ENCODE results near the gene COPZ1.

DNA sequence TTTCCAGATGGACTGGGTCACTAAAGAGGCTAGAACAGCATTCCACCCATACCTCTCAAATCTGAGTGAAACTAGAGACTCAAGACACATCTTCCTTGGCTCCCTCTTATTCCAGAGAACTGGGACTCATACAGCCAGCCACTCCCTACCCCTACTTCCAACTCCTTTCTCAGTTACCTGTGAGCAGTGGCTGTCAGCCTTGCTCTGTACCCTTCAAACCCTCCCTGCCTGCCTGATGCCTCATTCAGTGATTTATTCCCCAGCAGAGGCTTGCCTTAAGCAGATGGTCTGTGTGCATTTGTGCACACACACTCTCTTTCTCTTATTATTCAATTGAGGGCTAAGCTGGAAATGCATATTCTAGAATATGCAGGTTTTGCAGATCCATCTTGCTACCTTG is 24.7 kb downstream of the COPZ1 start:
- TF ChIP-seq, protein P1, sequence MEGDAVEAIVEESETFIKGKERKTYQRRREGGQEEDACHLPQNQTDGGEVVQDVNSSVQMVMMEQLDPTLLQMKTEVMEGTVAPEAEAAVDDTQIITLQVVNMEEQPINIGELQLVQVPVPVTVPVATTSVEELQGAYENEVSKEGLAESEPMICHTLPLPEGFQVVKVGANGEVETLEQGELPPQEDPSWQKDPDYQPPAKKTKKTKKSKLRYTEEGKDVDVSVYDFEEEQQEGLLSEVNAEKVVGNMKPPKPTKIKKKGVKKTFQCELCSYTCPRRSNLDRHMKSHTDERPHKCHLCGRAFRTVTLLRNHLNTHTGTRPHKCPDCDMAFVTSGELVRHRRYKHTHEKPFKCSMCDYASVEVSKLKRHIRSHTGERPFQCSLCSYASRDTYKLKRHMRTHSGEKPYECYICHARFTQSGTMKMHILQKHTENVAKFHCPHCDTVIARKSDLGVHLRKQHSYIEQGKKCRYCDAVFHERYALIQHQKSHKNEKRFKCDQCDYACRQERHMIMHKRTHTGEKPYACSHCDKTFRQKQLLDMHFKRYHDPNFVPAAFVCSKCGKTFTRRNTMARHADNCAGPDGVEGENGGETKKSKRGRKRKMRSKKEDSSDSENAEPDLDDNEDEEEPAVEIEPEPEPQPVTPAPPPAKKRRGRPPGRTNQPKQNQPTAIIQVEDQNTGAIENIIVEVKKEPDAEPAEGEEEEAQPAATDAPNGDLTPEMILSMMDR (conservative IDR thresholded peaks at IDR 0.05; ENCODE audit: low read length), result no peak
- TF ChIP-seq EZH2phosphoT487 (IDR thresholded peaks at IDR 0.05; ENCODE audit: borderline replicate concordance), result no peak

All from Loucy (cell line).